ENCODE measurements around the gene MAB21L2.

MAB21L2 gene

GRCh38 chr4:150577796-150578195 lies 4.2 kb upstream of the MAB21L2 start:
- no peak for DNase-seq

GRCh38 chr4:150578745-150579501 lies 3.0 kb upstream of the MAB21L2 start:
- no peak for DNase-seq

- no peak for DNase-seq
Measured at GRCh38 chr4:150579551-150580234, 2.3 kb upstream of the MAB21L2 start.

GRCh38 chr4:150580306-150580705 lies 1.6 kb upstream of the MAB21L2 start:
- DNase-seq = no peak

- DNase-seq = no peak
Measured at GRCh38 chr4:150581056-150581605, 820 bp upstream of the MAB21L2 start.

GRCh38 chr4:150581641-150582051 lies 305 bp upstream of the MAB21L2 start:
- no peak for DNase-seq

- no peak for DNase-seq
Measured at GRCh38 chr4:150582873-150583286, 929 bp downstream of the MAB21L2 start.

GRCh38 chr4:150583287-150584110 lies 1.5 kb downstream of the MAB21L2 start:
- no peak for DNase-seq

- no peak for DNase-seq
Measured at GRCh38 chr4:150584111-150584915, 2.4 kb downstream of the MAB21L2 start.

GRCh38 chr4:150585611-150586010 lies 3.7 kb downstream of the MAB21L2 start:
- no peak for DNase-seq

GRCh38 chr4:150586162-150586810 lies 4.3 kb downstream of the MAB21L2 start:
- no peak for DNase-seq

- DNase-seq = no peak
Measured at GRCh38 chr4:150588316-150588715, 6.4 kb downstream of the MAB21L2 start.

GRCh38 chr4:150589157-150589556 lies 7.2 kb downstream of the MAB21L2 start:
- no peak for DNase-seq

- DNase-seq = no peak
Measured at GRCh38 chr4:150590631-150591030, 8.7 kb downstream of the MAB21L2 start.

- no peak for DNase-seq
Measured at GRCh38 chr4:150591406-150591805, 9.5 kb downstream of the MAB21L2 start.

GRCh38 chr4:150591904-150592303 lies 10.0 kb downstream of the MAB21L2 start:
- DNase-seq = no peak

GRCh38 chr4:150593996-150594395 lies 12.0 kb downstream of the MAB21L2 start:
- peak; percentile 58 for DNase-seq

GRCh38 chr4:150598909-150599308 lies 17.0 kb downstream of the MAB21L2 start:
- DNase-seq = no peak

GRCh38 chr4:150599547-150599946 lies 17.6 kb downstream of the MAB21L2 start:
- DNase-seq = no peak

GRCh38 chr4:150600812-150601445 lies 19.0 kb downstream of the MAB21L2 start:
- DNase-seq = no peak

- no peak for DNase-seq
Measured at GRCh38 chr4:150609131-150609530, 27.2 kb downstream of the MAB21L2 start.
